Endothelial cell (in vitro differentiated cells): ENCODE data around the gene SNTB2. TPM values are rescaled to one million over a fixed set of nuclear protein-coding genes. Genes with fewer than 3 reads are reported as not detected.

Experiments
- DNase-seq: peaks from one replicate; pipeline ENCODE4 v3.0.0; 2021; ENCODE audit warnings: low spot score
- H3K27ac Mint-ChIP-seq: one replicate; pipeline ENCODE4 v1.8.0; 2021; ENCODE audit warnings: mixed read lengths, inconsistent platforms; ENCODE audit not compliant: unreplicated experiment
- H3K27me3 Mint-ChIP-seq: one replicate; pipeline ENCODE4 v1.8.0; 2021; ENCODE audit warnings: mild to moderate bottlenecking, moderate library complexity, mixed read lengths, inconsistent platforms; ENCODE audit not compliant: unreplicated experiment
- H3K36me3 Mint-ChIP-seq: one replicate; pipeline ENCODE4 v1.8.0; 2021; ENCODE audit warnings: mild to moderate bottlenecking, low read depth, mixed read lengths, inconsistent platforms; ENCODE audit not compliant: unreplicated experiment
- H3K4me1 Mint-ChIP-seq: one replicate; pipeline ENCODE4 v1.8.0; 2021; ENCODE audit warnings: mild to moderate bottlenecking, mixed read lengths, inconsistent platforms; ENCODE audit not compliant: unreplicated experiment
- H3K4me3 Mint-ChIP-seq: one replicate; pipeline ENCODE4 v1.8.0; 2021; ENCODE audit warnings: mild to moderate bottlenecking, mixed read lengths, inconsistent platforms; ENCODE audit not compliant: unreplicated experiment
- H3K9me3 Mint-ChIP-seq: one replicate; pipeline ENCODE4 v1.8.0; 2021; ENCODE audit warnings: mixed read lengths, inconsistent platforms; ENCODE audit not compliant: unreplicated experiment
- CTCF ChIP-seq: fragments of 200-600 bp; sonication (generic); IDR thresholded peaks from one replicate; pipeline ENCODE4 v1.5.0; 2021; ENCODE audit warnings: antibody characterized with exemption; ENCODE audit not compliant: unreplicated experiment
- total RNA-seq: library from RNA; stranded (reverse); fragmentation: NEBNext Ultra II Directional; extraction: Animal tissue kit (Norgen Biotek cat#: 25700); gene quantifications from one replicate; pipeline ENCODE4 v1.2.1, GENCODE V29; 2021; ENCODE audit not compliant: unreplicated experiment

The SNTB2 gene
- total RNA-seq, 1 donor from 2014 or later: 16.8 TPM

GRCh38 chr16:69180011-69180338 lies 7.0 kb upstream of the SNTB2 start:
- no peak overlapping the region for H3K27ac Mint-ChIP-seq
- peaks cover 1% of the 10 kb centered on the region for H3K27me3 Mint-ChIP-seq
- no peaks in the 10 kb centered on the region for H3K9me3 Mint-ChIP-seq
- TF ChIP-seq CTCF: no peak
- H3K4me3 Mint-ChIP-seq: no peak overlapping the region
- no peaks in the 10 kb centered on the region for H3K36me3 Mint-ChIP-seq
- no peak for DNase-seq
- peaks cover 6% of the 10 kb centered on the region for H3K4me1 Mint-ChIP-seq

- no peak for DNase-seq
- Mint-ChIP-seq H3K4me1 (peaks cover 12% of the 10 kb centered on the region), H3K4me3 (no peak overlapping the region), H3K36me3 (no peaks in the 10 kb centered on the region), H3K27me3 (peaks cover 1% of the 10 kb centered on the region), H3K9me3 (no peaks in the 10 kb centered on the region), H3K27ac (no peak overlapping the region)
- TF ChIP-seq CTCF: no peak
Measured at GRCh38 chr16:69182730-69183416, 4.1 kb upstream of the SNTB2 start.

- Mint-ChIP-seq H3K27ac (peak overlapping the region; percentile 67), H3K36me3 (no peaks in the 10 kb centered on the region), H3K4me3 (peak overlapping the region; percentile 96), H3K27me3 (no peaks in the 10 kb centered on the region), H3K9me3 (no peaks in the 10 kb centered on the region), H3K4me1 (peaks cover 31% of the 10 kb centered on the region)
- TF ChIP-seq CTCF: no peak
- peak; percentile 44 for DNase-seq
Measured at GRCh38 chr16:69187446-69188235, 677 bp downstream of the SNTB2 start.

- no peak for TF ChIP-seq CTCF
- peak; percentile 4 for DNase-seq
- Mint-ChIP-seq H3K36me3 (no peaks in the 10 kb centered on the region), H3K4me1 (peaks cover 31% of the 10 kb centered on the region), H3K27ac (peak overlapping the region; percentile 67), H3K9me3 (no peaks in the 10 kb centered on the region), H3K4me3 (peak overlapping the region; percentile 96), H3K27me3 (no peaks in the 10 kb centered on the region)
Measured at GRCh38 chr16:69188236-69188549, 1.2 kb downstream of the SNTB2 start.

GRCh38 chr16:69188716-69189115 lies 1.8 kb downstream of the SNTB2 start:
- no peak for DNase-seq
- TF ChIP-seq CTCF: no peak
- no peak overlapping the region for H3K27ac Mint-ChIP-seq
- peaks cover 31% of the 10 kb centered on the region for H3K4me1 Mint-ChIP-seq
- H3K36me3 Mint-ChIP-seq: no peaks in the 10 kb centered on the region
- H3K27me3 Mint-ChIP-seq: no peaks in the 10 kb centered on the region
- peak overlapping the region; percentile 96 for H3K4me3 Mint-ChIP-seq
- no peaks in the 10 kb centered on the region for H3K9me3 Mint-ChIP-seq
